Stimulated activated CD8-positive, alpha-beta memory T cell treated with anti-CD3 and anti-CD28 coated beads, Interleukin-2, amount 100 ng/mL, for 48 hours (primary cell): ENCODE results near the gene SIX3.

Source experiments
- DNase-seq, 2 donors: peaks; one replicate each; pipeline ENCODE4 v3.0.0-alpha.2; 2020; ENCODE audit warnings: low read depth in 2 of 2

Gene SIX3

DNA sequence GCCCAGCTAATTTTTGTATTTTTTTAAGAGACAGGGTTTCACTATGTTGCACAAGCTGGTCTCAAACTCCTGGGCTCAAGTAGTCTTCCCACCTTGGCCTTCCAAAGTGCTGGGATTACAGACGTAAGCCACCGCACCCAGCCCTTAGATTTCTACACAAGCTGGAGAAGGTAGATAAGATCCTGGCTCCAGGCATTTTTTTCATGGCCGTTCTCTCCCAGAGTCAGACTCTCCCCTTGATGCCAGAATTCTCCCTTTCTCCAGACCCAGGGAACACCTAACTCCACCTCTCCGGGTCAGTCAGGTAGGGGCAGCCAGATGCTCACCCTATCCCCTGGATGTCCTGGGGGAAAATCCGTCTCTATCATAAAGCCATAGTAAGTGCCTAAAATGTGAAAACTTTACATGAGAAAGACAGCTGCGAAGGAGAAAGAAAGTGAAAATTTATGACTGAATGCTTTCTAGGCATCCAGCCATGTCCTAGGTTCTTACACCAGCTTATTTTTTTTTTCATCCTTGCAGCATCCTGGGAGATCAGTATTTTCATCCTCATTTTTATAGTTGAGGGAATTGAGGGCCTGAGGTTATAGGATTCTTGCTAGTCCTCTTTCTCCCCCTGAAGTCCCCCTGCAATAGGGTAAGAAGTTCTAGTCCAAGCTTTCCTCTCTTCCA lies 16.3 kb downstream of the SIX3 start:
- DNase-seq, result no peak

DNA sequence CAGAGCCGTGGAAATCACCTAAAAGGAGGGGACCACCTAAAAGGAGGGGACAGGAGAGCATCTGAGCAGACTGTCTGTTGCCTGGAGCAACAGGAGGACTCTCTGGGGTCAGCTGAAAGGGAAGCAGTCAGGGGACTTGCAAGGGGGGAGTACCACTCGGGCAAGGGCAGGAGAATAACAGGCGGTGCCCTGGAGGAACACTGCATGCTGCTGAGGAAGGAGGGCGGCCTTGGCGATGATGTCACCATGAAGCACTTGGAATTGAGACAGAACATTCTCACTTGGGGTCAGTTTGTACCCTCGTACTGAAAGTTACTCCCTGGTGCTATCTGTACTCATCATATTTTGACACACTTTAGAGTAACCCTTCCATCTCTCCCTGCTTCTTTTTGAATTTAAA lies 18.4 kb downstream of the SIX3 start:
- DNase-seq, result no peak

DNA sequence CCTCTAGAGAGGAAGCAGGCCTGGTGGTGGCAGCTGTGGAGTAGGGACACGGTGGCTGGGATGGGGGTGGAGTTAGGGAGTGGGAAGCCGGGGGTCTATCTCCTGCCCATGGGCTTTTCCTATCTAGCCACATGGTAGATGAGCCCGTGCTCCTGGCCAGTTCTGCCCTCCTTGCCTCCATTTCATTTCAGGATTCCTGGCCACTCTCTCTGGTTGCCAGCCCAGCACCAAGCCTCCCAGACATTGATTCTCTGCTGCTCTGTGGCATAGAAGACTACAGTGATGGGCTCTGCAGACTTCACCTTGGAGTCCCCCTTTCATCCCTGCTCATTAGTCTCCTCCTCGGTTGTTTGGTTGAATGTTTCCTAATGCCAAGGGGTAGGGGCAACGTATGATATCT lies 19.4 kb downstream of the SIX3 start:
- no peak for DNase-seq

DNA sequence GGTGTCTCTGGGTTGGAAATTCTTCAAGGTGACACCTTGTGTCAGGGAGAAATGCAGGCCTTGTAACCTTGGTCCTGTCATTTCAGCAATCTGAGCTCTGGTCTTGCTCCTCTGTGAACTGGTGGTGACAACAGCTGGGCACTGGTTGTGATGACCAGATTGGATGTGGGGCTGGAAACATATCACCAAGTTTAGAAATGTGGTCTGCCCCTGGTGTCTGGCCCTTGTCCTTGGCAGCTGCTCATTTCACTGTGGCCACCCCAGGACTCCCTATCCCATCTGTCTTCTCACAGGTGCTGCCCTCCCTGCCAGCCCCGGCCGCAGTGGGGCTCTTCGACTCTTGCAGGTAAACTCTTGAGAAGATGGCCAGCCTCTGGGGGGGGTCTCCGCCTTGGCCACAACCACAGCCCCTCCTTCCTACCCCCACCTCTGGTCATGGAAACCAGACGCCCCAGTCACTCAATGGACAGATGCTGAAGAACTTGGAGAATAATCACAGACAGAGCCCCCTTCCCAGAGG lies 20.7 kb downstream of the SIX3 start:
- no peak for DNase-seq

DNA sequence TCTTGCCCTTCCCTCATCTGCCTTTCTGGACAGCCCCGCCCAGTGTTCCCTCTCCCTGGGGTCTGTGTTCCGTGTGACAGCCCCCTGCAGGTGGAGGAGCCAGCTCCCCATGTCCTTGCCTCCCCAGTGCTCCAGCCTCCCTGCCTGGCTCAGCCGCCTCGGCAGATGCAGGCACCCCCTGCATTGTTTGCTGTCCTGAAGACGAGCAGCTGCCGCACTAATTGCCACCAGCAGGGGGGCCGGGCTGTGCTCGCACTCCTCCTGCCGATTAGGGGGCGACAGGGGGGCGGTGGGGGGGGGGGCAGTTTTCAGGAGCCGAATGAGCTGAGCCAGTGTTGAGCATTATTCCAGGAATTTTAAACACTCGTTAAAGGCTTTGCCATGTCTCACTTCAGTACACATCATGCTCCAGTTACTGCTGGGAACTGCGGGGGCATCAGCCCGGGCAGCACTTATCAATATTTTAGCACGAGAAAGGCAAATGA lies 23.3 kb downstream of the SIX3 start:
- DNase-seq, result no peak

DNA sequence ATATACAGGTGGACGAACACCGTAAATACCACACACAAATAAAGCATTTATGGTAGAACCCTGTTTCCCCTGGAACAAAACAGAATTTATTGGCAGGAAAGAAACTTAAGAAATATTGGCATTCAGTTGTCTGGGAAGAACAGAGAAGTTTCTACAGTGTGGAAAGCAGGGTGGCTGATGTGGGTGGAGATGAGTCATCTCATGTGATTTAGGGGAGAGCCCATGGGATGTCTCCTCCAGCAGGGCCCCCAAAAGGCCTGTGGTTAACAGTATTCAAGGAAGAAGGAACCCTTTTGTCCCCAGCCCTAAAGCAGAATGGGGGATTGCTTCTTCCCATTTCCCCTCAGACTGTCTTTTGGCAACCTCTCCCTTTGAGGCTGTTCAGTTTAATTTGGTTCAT lies 24.2 kb downstream of the SIX3 start:
- DNase-seq, result no peak

DNA sequence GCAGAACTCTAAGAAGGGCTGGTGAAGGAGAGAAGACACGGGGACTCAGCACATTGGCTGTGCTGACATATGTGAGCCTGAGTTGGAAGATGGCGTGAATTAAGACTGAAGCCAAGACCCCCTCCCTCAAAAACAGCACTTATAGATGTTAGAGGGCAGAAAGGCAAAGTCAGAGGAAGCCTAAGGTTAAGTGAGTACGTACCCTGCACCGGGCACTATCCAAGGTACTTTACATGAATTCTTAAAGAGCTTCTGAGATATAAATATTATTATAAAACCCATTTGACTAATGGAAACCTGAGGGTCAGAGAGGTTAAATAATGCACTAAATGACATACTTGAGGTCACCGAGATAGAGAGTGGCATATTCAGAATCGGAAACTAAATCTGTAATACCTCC lies 25.6 kb downstream of the SIX3 start:
- DNase-seq, result no peak

DNA sequence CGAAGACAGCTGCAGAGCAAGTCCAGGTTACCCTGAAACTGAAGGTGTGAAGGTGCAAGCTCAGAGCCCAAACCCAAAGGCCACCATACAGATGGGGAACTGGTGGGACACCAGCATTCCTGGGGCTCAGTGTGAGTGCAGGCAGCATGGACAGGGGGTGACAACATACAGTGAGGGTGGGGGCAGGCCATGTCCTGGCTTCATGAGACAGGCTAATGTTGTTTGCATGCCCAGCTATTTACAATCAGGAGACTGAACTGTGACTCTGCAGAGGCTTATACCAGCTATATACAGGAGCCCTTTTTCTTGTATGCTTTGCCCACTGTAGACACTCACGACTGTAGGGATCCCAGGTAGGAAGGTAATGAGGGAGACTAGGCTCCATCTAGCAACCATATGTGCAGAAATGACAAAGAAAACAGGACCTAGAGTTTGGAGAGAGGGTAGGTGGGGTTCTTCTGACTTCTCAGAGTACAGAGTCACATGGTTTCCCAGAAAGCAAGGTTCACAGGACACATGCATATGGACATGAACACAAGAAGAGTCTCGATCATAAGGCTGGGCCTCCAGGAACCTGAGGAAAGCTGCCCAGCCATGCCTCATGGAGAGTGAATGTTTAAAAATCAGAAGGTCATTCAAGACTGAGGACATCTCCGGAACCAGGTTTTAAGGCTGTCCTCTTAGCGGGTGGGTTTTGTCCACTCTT lies 26.4 kb downstream of the SIX3 start:
- no peak for DNase-seq

DNA sequence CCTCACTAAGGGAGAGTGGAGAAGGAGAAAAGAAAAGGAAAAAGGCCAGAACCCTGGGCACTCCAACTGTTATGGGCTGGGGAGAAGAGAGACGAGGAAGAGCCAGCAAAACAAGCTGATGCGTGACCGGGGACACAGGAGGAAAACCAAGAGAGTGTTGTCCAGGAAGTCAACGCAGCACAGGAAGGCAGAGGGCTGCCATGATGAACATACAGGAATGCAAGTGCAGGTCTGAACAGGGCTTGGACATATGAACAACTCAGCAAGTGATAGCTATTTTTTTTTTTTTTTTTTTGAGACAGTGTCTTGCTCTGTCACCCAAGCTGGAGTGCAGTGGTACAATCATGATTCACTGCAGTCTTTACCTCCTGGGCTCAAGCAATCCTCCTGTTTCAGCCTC lies 28.4 kb downstream of the SIX3 start:
- DNase-seq, result no peak

DNA sequence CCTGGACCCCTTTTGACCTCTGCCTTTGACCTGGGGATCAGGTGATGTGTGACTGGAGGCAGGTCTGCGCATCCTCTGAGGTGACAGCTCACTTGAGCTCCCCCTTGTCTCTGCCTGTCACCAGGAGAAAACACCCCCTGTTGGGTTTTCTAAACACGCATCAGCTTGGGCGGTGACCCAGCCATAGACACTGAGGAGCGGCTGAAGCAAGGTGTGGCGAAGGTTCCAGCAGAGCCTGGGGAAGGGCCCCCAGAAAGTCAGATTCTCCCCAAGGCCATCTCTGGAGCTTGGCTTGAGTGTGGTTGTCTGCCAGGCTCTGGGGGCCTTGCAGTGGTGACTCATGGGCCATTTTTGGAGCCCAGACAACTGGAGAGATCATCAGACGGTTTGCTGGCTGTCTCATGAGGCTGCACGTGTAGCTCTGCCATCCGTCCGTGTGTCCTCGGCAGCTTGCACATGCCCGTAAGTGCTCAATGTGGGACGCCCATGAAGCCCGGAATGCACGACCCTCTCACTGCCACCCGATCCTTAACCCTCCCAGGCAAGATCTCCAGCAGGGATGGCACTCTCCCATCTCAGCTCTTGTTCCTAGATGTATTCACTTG lies 29.4 kb downstream of the SIX3 start:
- no peak for DNase-seq

DNA sequence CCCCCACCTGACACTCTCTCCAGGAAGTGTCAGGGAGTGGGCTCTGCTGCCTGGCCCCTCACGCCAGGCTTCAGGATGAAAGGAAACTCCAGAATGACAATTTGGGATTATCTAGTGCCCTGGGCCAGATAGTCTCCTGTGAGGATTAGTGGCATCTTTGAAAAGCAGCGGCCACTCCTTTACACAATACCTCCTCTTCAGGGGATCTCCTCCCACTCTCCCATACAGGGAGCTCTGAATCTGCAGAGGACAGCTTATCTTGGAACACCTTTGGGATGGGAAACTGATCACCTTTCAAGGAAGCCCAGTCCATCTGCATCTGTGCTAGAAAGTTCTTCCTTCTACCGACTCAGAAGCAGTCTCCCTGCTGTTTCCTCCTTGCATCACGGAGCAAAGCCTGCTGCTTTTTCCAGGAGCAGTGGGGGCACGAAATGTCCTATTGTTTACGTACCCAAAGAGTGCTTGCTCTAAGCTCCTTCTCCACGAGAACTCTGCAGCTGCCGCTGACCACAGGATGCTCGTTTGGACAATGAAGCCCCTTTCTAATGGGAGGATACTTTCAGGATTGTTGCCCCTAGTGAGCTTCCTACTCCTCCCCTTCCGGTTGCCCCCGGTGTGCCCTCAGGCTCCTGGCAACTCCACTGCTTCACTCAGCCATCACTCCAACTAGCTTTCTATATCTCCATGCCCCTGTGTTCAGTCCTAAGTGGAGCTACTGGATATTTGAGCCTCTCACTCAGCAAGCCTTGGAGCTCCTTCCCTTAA lies 31.5 kb downstream of the SIX3 start:
- no peak for DNase-seq

DNA sequence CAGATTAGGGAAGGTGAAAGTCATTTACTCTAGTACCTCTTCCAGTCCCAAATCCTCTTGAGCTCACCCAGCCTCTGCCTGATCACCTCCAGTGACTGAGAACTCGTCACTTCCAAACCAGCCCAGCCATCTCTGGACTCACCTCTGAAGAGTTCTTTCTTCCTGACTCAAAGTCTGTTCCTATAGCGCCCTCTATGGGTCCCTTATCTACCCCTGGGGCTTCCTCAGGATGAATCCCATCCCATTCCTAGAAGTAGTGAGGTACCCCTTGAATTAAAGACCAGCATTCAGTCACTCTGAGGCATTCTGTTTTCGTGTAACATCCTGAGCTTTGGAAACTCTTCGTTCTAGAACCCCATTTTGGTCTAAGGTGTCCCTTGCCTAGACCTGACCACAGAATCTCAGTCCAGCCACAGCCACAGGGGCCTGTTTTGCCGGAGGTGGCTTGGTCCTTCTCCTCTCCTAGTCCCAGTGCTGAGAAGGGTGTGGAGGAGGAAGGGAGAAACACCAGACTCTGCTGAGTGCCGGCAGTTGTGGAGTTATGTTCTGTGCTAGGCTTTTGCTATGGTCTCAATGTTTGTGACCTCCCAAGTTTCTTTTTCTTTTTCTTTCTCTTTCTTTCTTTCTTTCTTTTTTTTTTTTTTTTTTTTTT lies 32.7 kb downstream of the SIX3 start:
- DNase-seq, result no peak

DNA sequence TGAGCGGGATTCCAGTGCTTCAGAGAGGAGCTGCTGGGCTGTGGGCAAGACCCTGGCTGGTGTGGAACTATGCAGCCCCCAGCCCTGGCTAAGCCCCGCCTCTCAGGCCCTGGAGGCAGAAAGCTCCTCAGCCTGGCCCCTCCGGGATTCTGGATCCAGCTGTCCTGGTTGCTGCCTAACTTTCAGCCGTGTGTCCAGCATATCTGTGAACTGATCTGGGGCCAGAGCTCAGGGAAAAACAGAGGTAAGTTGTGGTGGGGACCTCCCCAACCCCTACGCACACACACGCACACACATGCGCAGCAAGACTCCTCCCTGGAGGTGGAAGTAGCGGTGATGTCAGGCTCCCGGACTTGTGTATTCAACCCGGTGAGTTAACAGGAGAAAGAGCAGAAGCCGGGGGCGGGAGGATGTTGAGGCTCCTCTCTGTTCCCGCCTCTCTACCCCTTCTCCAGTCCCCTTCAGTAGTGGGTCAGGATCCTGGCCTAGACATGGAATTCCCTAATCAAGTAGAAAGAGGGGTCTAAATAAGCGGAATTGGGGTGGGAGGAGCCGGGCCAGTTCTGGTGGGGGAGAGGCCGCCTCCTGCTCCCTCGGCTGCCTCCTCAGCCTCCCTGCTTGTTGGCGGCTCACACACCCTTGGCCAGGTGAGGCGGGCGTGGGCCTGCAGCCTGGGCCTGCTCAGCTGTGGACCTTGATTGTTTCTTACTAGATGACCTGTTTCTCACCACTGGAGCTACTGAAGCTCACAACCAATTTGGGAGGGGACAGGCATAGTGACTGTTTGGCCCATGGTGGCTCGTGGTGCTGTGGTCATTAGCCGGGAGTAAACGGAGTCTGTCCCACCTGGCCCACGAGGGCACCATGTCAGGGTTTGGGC lies 34.3 kb downstream of the SIX3 start:
- no peak for DNase-seq

DNA sequence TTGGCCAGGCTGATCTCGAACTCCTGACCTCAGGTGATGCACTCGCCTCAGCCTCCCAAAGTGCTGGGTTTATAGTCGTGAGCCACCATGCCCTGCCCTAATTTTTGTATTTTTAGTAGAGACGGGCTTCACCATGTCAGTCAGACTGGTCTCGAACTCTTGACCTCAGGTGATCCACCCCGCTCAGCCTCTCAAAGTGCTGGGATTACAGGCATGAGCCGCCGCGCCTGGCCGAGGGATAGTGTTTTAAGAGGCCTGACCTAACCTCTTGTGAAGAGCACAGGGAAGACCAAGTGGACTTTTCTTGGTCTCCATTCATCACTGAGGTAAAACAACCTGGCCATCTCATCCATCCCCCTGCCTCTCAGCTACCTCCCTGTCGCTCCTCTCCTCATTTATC lies 38.1 kb downstream of the SIX3 start:
- no peak for DNase-seq

DNA sequence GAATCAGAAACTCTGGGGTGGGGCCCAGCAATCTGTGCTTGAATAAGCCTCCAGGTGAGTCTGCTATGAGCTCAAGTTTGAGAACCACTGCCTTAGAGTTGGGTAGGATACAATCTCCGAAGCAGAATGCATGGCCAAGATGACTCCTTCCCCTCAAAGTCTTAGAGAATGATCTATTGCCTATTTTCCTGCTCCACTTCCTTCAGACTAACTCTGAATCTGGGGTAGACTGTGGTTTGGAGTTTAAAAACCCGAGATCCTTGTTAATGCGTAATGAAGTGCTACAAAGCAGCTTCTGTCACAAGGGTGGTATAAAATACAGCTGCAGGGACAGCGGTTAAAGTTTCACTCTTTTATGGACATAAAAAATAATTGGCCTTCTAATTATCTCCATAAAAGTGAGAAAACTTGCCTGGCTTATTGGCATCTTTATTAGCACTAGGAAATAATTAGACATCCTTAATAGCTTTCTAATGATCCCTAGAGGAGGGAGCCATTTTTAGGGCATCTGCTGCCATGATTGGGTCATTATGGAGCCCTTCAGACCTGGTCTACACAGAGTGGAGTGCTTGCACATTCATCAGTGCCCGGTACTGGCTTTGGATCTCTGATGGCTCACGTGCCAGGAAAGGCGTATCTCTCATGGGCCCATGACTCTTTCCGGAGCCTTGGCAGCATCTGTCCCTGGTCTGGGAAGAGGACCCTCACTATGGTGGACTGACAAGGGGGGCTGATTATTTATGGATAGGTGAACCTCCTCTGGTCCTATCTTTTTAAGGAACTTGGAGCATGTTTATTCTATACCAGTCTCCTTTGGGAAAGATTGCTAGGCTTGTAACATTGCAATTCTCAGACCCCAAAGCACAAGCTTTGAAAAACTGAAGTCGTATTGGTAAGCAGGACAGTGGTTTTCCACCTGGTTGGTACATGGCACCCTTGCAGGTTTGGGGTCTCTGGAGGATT lies 39.5 kb downstream of the SIX3 start:
- no peak for DNase-seq

DNA sequence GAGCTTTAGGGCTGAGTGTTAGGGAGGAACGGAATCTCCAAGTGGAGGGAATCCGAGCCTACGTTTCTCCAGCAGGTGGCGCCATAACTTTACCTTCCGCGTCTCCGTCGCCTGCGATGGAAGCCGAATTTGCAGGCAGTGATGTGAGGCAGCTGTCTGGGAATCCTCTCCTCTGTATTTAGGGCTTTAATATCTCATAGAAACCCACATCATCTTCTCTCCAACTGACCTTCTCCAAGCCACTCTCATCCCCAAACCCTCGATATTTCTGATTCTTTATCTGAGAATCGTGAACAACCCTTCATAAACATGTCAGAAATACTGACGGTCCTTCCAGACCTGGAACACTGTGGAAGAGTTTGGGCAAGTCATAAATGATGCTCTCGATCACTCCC lies 40.2 kb downstream of the SIX3 start:
- DNase-seq, result peak; percentile 38 to 62

DNA sequence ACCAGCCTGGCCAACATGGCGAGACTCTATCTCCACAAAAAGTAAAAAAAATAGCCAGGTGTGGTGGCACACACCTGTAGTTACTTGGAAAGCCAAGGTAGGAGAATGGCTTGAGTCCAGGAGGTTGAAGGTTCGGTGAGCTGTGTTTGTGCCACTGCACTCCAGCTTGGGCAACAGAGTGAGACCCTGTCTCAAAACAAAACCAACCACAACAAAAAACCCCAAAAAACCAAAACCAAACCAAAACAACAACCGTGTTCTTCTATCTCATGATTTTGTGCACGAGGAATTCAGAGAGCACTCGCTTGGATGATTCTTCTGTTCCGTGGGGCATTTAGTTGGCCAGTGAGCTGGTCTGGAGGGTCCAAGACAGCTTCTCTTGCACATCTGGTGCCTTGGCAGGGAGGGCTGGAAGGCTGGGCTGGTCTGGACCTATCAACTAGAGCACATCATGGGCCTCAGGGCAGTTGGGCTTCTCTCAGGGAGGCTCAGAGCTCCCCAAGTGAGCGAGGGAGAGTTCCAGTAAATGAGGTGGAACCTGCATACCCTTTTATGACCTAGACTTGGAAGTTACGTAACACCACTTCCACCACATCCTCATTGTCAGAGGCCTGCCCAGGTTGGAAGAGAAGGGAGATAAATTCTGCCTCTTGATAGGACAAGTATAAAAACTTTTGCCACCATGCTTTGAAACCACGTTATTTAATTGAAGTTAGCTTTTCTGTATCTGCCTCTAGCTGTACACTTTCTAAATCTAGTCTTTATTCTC lies 42.5 kb downstream of the SIX3 start:
- DNase-seq, result no peak

DNA sequence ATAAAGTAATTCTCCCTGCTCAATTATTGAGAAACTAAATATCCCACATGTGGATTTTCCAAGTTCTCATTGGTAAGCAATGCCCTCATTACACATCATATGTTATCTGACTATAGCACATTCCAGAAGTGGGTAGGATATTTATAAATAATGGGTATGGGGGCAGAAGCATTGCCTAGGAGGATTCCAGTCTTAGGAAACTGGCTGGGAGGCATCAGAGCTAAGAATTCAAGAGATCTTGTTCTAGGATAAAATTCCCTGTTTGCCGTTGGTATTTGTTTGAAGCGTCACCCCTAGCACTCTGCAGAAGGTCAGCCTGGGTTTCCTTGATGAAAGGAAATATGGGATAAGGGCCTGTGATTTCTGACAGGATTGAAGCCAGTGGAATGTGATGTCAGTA lies 47.7 kb downstream of the SIX3 start:
- no peak for DNase-seq

DNA sequence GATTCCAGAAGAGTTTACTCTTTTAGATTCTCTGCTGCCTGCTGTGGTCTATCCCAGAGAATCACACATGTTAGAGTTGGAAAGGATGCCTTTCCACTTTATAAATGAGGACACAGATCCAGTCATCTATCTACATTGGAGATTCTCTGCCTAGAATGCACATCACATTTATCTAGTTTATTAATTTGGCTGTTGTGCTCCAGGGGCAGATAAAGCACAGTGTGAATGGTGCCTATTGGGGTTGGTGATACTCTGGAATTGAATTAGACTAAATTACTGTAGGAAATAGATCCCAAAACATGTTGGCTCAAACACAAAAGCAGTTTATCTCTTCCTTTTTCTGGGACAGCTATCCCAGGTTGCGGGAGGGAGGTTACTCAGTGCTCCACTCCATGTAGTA lies 52.9 kb downstream of the SIX3 start:
- DNase-seq, result no peak
